Gastrocnemius medialis (tissue), 4 donors: ENCODE measurements around the gene SLC44A2. TPM values are rescaled to one million over a fixed set of nuclear protein-coding genes. Genes with fewer than 3 reads are reported as not detected.

Source experiments
- ATAC-seq, 2 donors: fragments of 150-250 bp; one replicate each; pipeline ENCODE4 v1.9.1; 2016
- DNase-seq, 2 donors: peaks; one replicate each; pipeline ENCODE4 v3.0.0-alpha.2; 2019
- H3K27ac ChIP-seq, 4 donors: fragments of 200-600 bp; sonication (generic); 1 replicate in 1 of 4; 2 replicates in 3 of 4; pipeline ENCODE4 v1.5.1; 2016 to 2018; ENCODE audit warnings: mild to moderate bottlenecking in 2 of 4, moderate library complexity in 1 of 4
- H3K27me3 ChIP-seq, 3 donors: fragments of 200-600 bp; sonication (generic) in 2 of 3; 1 replicate in 1 of 3; 2 replicates in 2 of 3; pipeline versions ENCODE4 v1.5.1 to v1.6.0; 2016 to 2019; ENCODE audit warnings: mild to moderate bottlenecking in 1 of 3, moderate library complexity in 1 of 3
- H3K36me3 ChIP-seq, 2 donors: fragments of 200-600 bp; sonication (generic) in 1 of 2; one replicate each; pipeline ENCODE4 v1.5.1; 2017 to 2018
- H3K4me1 ChIP-seq, 2 donors: fragments of 200-600 bp; sonication (generic) in 1 of 2; one replicate each; pipeline ENCODE4 v1.5.1; 2016 to 2017; ENCODE audit warnings: mild to moderate bottlenecking in 2 of 2
- H3K4me3 ChIP-seq, 4 donors: fragments of 200-600 bp; sonication (generic) in 3 of 4; 1 replicate in 1 of 4; 2 replicates in 3 of 4; pipeline ENCODE4 v1.5.1; 2016 to 2019; ENCODE audit warnings: mild to moderate bottlenecking in 2 of 4
- H3K9me3 ChIP-seq, 3 donors: fragments of 200-600 bp; sonication (generic) in 2 of 3; 1 replicate in 1 of 3; 2 replicates in 2 of 3; pipeline ENCODE4 v1.5.1; 2016 to 2019
- POLR2A ChIP-seq, 2 donors: fragments of 450-650 bp; IDR thresholded peaks; one replicate each; pipeline ENCODE4 v1.6.1; 2017; ENCODE audit warnings: antibody characterized with exemption in 2 of 2, mild to moderate bottlenecking in 2 of 2, moderate library complexity in 2 of 2
- in situ Hi-C, 4 donors: fragments of 200-750 bp; cut with MboI; loops; one replicate each; pipeline versions ENCODE4 v1.15.0 to v1.8.0; 2017; ENCODE audit warnings: low sequenced_read_pairs in 4 of 4
- intact Hi-C: fragments of 100-400 bp; cut with DNase I; formaldehyde crosslinking; loops from one replicate; pipeline ENCODE4 v1.15.1; 2023; ENCODE audit warnings: low total_unique reads
- total RNA-seq, 4 donors: library from RNA; depleted of rRNA; stranded (reverse); fragments of >200 nt; gene quantifications; one replicate each; pipeline versions ENCODE4 v1.1.0 to v1.2.3, GENCODE V29; 2016
- TF ChIP-seq, protein P1 (sequence below), 5 experiments: fragments of 450-650 bp in 3 of 5; fragments of 200-600 bp in 2 of 5; sonication (generic) in 2 of 5; IDR thresholded peaks in 4 of 5; conservative IDR thresholded peaks in 1 of 5; 1 replicate in 4 of 5; 2 replicates in 1 of 5; pipeline ENCODE4 v1.5.1; 2016 to 2019; ENCODE audit warnings: antibody characterized with exemption in 5 of 5, mild to moderate bottlenecking in 3 of 5, moderate library complexity in 3 of 5

The SLC44A2 gene
- total RNA-seq, 4 donors from 2014 or later, result 51.1 to 168 (median 105) TPM

DNA sequence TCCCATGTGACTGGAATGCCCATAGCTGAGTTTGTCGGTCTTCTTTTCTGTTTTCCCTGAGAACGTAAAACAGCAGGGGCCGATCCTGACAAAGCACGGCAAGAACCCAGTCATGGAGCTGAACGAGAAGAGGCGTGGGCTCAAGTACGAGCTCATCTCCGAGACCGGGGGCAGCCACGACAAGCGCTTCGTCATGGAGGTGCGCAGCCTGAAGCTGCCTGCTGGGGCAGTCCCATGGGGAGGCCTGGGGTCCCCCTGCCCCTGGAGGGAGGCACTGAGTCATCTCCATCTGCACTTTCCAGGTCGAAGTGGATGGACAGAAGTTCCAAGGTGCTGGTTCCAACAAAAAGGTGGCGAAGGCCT lies 57.7 kb downstream of the SLC44A2 start:
- no peak for DNase-seq
- TF ChIP-seq, protein P1, sequence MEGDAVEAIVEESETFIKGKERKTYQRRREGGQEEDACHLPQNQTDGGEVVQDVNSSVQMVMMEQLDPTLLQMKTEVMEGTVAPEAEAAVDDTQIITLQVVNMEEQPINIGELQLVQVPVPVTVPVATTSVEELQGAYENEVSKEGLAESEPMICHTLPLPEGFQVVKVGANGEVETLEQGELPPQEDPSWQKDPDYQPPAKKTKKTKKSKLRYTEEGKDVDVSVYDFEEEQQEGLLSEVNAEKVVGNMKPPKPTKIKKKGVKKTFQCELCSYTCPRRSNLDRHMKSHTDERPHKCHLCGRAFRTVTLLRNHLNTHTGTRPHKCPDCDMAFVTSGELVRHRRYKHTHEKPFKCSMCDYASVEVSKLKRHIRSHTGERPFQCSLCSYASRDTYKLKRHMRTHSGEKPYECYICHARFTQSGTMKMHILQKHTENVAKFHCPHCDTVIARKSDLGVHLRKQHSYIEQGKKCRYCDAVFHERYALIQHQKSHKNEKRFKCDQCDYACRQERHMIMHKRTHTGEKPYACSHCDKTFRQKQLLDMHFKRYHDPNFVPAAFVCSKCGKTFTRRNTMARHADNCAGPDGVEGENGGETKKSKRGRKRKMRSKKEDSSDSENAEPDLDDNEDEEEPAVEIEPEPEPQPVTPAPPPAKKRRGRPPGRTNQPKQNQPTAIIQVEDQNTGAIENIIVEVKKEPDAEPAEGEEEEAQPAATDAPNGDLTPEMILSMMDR (IDR thresholded peaks at IDR 0.05 in 4 of 5, conservative IDR thresholded peaks at IDR 0.05 in 1 of 5), result no peak
- TF ChIP-seq POLR2A (IDR thresholded peaks at IDR 0.05), result no peak
- Histone ChIP-seq H3K9me3 (no peaks in the 10 kb centered on the region), H3K27ac (no peak overlapping the region), H3K4me3 (no peak overlapping the region), H3K4me1 (no peaks in the 10 kb centered on the region), H3K36me3 (peaks cover 0 to 100% of the 10 kb centered on the region in 2 donors), H3K27me3 (no peaks in the 10 kb centered on the region)
- no peak for ATAC-seq
- intact Hi-C loops, result no loop called here
- in situ Hi-C loops, result no loop called here

DNA sequence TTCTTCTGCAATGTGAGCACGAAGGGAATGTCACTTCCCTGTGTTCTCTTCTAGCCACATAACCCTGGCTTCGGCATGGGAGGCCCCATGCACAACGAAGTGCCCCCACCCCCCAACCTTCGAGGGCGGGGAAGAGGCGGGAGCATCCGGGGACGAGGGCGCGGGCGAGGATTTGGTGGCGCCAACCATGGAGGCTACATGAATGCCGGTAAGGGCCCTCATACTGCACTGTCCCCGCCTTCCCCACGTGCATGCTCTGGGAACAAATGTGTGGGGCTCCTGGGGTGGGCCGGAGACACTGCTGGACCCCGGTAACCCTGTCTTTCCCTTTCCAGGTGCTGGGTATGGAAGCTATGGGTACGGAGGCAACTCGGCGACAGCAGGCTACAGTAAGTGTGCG lies 58.2 kb downstream of the SLC44A2 start:
- Histone ChIP-seq H3K4me3 (no peak overlapping the region), H3K27me3 (no peaks in the 10 kb centered on the region), H3K4me1 (no peaks in the 10 kb centered on the region), H3K36me3 (peaks cover 0 to 100% of the 10 kb centered on the region in 2 donors), H3K27ac (no peak overlapping the region), H3K9me3 (no peaks in the 10 kb centered on the region)
- in situ Hi-C loops (no loop called here), intact Hi-C loops (no loop called here)
- no peak for TF ChIP-seq POLR2A (IDR thresholded peaks at IDR 0.05)
- TF ChIP-seq, protein P1 (IDR thresholded peaks at IDR 0.05 in 4 of 5, conservative IDR thresholded peaks at IDR 0.05 in 1 of 5), result no peak
- ATAC-seq (no peak), DNase-seq (no peak)

DNA sequence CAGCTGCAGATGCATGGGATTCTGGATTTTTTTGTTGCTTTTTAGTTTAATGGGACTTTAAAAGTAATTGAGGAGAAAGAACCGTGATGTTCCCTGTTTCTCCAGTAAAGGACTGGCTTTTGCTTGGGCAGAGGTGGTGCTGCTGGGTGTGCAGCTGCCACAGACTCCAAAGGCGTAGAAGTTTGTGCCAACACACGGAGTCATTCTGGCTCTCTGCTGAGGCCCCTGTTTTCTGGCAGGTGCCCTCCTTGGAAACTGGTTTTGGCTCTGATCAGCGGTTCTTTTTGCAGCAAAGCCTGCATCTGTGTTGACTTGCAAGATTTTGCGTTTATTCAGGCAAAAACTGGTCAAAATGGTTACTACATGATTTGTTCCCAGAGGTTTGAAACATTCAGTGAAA lies 59.9 kb downstream of the SLC44A2 start:
- ATAC-seq, result no peak
- Histone ChIP-seq H3K27ac (no peak overlapping the region), H3K4me1 (no peaks in the 10 kb centered on the region), H3K27me3 (no peaks in the 10 kb centered on the region), H3K36me3 (peaks cover 0 to 100% of the 10 kb centered on the region in 2 donors), H3K9me3 (no peaks in the 10 kb centered on the region), H3K4me3 (no peak overlapping the region)
- no peak for DNase-seq
- in situ Hi-C loops, result no loop called here
- TF ChIP-seq, protein P1 (IDR thresholded peaks at IDR 0.05 in 4 of 5, conservative IDR thresholded peaks at IDR 0.05 in 1 of 5), result no peak
- TF ChIP-seq POLR2A (IDR thresholded peaks at IDR 0.05), result no peak
- intact Hi-C loops, result no loop called here

DNA sequence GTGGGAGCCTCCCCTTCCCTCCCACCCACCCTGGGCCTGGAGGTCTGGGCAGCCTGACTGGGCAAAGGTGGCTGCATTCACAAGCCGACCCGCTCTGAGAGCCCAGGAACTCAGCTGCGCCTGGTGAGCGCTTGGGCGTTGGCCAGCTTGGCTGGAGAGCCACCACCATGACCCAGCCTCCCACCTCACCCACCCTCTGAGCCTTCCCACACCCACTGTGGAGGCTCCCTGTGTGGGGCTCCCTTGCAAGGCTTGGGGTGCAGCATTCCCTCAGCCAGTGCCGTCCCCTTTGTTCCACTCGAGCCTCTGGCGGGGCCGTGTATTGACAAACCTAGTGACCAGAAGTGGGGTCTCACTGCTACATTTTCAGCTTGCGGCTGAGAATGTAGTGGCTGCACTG lies 60.8 kb downstream of the SLC44A2 start:
- H3K4me1 ChIP-seq, result no peaks in the 10 kb centered on the region
- H3K36me3 ChIP-seq, result peaks cover 0 to 99% of the 10 kb centered on the region in 2 donors
- no peak for TF ChIP-seq POLR2A (IDR thresholded peaks at IDR 0.05)
- TF ChIP-seq, protein P1 (IDR thresholded peaks at IDR 0.05 in 4 of 5, conservative IDR thresholded peaks at IDR 0.05 in 1 of 5), result no peak
- H3K9me3 ChIP-seq, result no peaks in the 10 kb centered on the region
- H3K27me3 ChIP-seq, result no peaks in the 10 kb centered on the region
- no peak overlapping the region for H3K4me3 ChIP-seq
- intact Hi-C loops, result no loop called here
- ATAC-seq, result no peak
- in situ Hi-C loops, result no loop called here
- no peak overlapping the region for H3K27ac ChIP-seq
- DNase-seq, result no peak
